ENCODE measurements around the gene NRP2. TPM values are rescaled to one million over a fixed set of nuclear protein-coding genes. Genes with fewer than 3 reads are reported as not detected.

Gene NRP2, protein sequence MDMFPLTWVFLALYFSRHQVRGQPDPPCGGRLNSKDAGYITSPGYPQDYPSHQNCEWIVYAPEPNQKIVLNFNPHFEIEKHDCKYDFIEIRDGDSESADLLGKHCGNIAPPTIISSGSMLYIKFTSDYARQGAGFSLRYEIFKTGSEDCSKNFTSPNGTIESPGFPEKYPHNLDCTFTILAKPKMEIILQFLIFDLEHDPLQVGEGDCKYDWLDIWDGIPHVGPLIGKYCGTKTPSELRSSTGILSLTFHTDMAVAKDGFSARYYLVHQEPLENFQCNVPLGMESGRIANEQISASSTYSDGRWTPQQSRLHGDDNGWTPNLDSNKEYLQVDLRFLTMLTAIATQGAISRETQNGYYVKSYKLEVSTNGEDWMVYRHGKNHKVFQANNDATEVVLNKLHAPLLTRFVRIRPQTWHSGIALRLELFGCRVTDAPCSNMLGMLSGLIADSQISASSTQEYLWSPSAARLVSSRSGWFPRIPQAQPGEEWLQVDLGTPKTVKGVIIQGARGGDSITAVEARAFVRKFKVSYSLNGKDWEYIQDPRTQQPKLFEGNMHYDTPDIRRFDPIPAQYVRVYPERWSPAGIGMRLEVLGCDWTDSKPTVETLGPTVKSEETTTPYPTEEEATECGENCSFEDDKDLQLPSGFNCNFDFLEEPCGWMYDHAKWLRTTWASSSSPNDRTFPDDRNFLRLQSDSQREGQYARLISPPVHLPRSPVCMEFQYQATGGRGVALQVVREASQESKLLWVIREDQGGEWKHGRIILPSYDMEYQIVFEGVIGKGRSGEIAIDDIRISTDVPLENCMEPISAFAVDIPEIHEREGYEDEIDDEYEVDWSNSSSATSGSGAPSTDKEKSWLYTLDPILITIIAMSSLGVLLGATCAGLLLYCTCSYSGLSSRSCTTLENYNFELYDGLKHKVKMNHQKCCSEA
- 67.8 TPM for total RNA-seq

GRCh38 chr2:205682239-205682970, at the start of gene NRP2:
Gene NRP2, plus strand, starts transcription at chr2:205682501. Its CDS starts 790 bp downstream, at chr2:205683291.

Measured in diencephalon (tissue), 1 donor.